GM12872 (cell line): ENCODE measurements around the gene MTA1.

Source experiments
- TF ChIP-seq, protein P1 (sequence below): IDR thresholded peaks from 3 replicates; pipeline ENCODE4 v1.5.1; 2011; ENCODE audit warnings: low read depth, mild to moderate bottlenecking, low read length, moderate library complexity; ENCODE audit not compliant: insufficient read depth

Gene MTA1

DNA sequence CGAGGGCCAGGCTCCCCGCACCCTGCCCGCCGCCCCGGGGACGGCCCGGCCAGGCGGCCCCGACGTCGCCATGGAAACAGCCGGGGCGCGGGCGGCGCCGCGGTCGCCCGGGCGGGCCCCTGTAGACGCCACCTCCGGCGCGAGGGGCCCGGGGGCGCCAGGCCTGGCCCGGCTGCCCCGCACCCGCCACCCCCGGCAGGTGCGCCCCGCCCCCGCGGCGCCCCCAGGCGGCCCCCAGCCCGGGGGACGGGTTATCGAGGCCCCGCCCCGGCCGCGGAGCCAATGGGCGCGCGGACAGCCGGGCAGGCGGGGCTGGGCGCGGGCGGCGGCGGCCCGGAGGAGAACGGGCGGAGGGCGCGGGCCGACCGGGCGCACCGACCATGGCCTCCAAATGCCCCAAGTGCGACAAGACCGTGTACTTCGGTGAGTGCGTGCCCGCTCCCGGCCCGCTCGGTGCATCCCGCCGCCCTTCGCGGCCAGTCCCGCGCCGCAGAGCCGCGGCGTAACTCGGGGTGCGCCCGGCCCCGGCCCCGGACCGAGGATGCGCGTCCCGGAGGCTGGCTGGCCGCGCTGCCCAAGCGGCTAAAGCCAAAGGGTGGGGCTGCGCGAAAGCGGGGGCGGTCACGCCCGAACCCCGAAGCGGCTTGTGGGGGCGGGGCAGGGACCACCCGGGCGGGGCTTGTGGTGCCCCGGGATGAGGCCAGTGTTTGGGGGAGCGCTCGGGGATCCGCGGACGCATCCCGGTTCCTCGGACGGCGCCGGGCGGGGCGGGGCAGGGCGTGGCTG, 55.0 kb downstream of the MTA1 start, which contains the start of gene CRIP2:
Gene CRIP2 (plus strand): TSS at position 339 of the 786 bp plus-strand sequence. CDS start 42 bp downstream, at position 381.
- TF ChIP-seq, protein P1, sequence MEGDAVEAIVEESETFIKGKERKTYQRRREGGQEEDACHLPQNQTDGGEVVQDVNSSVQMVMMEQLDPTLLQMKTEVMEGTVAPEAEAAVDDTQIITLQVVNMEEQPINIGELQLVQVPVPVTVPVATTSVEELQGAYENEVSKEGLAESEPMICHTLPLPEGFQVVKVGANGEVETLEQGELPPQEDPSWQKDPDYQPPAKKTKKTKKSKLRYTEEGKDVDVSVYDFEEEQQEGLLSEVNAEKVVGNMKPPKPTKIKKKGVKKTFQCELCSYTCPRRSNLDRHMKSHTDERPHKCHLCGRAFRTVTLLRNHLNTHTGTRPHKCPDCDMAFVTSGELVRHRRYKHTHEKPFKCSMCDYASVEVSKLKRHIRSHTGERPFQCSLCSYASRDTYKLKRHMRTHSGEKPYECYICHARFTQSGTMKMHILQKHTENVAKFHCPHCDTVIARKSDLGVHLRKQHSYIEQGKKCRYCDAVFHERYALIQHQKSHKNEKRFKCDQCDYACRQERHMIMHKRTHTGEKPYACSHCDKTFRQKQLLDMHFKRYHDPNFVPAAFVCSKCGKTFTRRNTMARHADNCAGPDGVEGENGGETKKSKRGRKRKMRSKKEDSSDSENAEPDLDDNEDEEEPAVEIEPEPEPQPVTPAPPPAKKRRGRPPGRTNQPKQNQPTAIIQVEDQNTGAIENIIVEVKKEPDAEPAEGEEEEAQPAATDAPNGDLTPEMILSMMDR = no peak

DNA sequence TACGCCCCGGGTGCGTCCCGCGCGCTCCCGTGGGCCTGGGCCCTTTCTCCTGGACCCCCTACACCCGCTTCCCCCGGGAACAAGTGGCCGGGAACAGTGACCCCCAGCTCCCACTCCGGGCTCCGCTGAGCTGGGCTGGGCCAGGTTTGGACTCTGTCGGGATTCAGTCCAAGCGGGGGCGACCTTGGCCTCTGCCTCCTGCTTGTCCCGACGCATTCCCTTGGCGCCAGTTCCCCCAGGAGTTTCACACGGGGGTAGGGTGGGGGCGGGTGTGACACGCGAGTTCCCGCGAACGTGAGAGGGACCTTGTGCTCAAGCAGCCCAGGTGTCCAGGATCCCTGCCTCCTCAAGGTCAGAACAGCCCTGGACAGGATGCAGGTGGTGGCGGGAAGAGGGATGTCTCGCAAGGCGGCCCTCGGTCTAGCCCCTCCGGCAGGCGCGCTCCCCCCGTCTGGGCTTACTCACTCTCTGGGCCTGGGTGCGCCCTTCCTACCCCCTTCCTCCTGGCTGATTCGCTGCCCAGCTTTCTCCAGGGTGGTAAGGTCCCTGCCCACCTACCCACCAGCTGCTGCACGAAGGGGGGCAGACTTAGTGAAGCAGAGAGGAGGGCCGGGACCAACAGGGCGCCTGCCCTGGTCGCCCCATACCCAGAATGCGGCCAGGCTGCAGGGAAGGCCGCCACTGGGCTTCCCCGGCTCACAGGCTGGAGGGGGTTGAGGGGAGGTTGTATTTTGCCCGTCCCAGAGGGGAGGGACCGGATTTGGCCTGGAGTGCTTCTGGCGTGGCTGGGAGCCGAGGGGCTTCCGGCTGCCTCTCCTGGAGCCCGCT, 55.9 kb downstream of the MTA1 start:
- TF ChIP-seq, protein P1 = no peak

DNA sequence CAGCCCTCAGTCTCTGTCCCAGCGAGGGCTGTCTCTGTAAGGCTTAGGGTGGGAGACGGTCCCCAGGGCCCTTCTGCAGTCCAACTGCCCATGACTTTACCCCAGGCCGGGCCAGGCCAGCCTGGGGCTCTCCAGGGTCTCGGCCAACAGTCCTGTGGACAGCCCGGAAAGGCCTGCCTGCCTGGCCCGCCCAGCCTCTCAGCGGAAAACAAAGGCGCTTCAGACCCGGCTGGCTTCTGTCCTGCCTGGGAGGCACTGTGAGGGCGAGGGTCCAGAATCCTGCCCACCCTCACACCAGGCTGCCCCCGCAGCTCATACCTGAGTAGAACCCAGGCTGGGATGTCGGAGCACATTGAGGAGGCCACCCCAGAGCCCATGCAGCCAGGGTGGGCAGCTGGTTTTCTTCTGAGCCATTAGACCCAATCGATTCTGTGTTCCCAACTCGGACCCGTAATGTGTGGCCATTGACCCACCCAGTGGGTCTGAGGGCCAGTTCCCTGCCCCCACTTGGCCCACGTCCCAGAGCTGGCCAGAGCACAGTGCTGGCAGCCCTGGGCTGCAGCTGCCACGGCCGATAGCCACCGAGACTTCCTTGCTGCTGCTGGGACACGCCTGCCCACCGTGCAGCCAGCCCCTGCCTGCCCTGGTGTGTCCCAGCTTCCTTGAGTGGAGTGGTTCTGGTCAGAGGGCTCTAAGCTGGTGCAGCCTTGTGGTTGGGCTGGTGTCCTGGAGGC, 56.6 kb downstream of the MTA1 start:
- TF ChIP-seq, protein P1 = no peak

DNA sequence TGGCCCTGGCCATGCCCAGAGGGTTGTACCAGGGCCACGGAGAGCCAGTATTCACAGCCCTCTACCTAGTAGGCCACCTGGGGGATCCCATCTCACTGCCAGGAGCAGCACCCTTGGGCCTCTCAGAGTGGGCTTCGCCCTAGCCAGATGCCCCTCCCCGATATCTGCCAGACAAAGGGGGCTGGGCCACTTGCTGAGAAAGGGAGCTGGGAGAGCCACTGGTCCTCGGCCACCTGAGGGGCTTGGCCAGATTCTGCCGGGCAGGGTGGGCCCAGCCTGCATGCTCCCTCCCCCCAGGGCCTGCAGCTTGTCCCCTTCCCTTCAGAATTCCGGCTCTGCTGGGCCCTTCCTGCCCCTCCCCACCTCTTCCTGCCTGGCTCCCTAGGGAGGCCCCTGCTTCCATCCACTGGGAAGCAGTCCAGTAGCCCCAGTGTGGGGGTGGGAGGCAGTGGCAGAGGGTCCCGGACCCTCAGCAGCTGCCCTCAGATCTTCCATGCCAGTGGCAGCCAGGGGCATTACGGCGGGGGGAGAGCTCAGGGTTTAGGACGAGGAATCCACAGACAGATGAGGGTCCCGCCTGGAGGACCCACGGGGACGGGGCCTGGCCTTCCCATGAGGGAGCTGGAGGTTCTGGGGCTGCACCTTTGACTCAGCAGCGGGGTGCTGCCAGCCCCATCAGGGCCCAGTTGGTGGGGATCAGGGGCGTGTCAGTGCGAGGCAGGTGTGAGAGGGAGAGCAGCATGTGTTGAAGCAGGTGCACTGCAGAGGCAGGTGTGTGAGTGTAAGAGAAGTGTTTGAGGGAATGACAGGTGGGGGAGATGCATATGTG, 57.4 kb downstream of the MTA1 start:
- TF ChIP-seq, protein P1 = no peak

DNA sequence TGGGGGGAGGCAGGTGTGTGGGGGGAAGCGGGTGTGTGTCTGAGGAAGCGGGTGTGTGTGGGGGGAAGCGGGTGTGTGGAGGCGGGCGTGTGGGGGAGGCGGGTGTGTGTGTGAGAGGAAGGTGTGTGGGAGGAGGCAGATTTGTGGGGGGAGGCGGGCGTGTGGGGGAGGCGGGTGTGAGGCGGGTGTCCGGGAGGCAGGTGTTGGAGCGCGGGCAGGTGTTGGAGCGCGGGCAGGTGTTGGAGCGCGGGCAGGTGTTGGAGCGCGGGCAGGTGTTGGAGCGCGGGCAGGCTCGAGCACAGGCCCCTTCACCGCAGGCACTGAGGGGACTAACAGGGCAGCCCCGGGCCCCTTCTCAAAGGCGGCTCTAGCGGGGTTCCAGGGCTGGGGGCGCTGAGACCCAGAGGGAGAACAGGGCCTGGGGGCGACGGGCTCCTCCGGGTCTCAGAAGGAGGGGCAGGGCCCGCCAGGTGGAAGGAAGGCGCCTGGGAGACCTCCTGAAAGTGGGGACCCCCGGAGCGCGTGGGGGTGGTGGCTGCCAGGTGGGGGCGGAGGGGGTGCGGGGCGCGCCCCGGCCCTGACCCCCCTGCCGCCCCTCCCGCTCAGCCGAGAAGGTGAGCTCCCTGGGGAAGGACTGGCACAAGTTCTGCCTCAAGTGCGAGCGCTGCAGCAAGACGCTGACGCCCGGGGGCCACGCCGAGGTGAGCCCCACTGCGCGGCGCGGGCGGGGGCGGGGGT, 58.2 kb downstream of the MTA1 start:
- TF ChIP-seq, protein P1 = no peak

DNA sequence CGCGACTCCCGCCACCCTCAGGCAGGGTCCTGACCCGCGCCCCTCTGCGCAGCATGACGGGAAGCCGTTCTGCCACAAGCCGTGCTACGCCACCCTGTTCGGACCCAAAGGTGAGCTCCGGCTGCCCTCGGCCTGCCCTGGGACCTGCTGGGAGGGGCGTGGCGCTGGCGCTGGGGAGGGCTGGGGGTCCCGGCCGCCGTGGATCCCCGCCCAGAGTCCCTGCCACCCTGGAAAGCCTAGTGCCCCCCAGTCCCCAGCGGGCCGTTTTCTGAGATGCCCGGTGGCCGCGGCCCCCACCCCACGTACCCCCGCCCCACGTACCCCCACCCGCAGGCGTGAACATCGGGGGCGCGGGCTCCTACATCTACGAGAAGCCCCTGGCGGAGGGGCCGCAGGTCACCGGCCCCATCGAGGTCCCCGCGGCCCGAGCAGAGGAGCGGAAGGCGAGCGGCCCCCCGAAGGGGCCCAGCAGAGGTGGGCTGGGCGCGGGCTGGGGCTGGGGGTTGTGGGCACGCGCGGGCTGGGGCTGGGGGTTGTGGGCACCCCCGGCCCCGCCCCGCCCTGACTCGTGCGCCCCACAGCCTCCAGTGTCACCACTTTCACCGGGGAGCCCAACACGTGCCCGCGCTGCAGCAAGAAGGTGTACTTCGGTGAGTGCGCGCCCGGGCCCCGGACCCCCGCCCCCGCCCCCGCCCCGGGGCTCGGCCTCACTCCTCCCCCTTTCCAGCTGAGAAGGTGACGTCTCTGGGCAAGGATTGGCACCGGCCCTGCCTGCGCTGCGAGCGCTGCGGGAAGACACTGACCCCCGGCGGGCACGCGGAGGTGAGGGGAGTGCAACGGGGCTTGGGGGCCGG, 59.0 kb downstream of the MTA1 start:
- TF ChIP-seq, protein P1 = no peak
